Measurements from ENCODE around the gene UNC80. TPM values are rescaled to one million over a fixed set of nuclear protein-coding genes. Genes with fewer than 3 reads are reported as not detected.

UNC80 gene
- total RNA-seq, 1 experiment from 2014 or later: 0.11 TPM

DNA sequence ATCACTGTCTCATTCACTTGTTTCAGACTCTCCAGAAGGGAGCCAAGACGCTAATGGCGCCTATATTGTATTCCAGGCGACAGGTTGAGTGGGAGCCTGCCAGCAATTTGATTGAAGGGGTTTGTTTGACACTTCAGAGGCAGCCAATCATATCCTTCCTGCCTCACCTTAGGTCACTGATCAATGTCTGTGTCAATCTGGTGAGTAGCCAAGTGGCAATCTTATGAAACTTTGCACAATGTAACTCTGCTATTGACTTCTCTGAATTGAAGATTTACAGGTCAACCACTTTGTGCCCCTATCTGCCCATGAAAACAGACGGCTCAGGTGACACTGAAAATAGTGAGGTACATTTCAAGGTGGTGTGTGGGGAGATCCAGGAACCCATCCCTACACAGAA lies 198.1 kb downstream of the UNC80 start:
- Histone ChIP-seq H3K27ac (ENCODE audit: low read length) (no peak overlapping the region), H3K36me3 (ENCODE audit: insufficient read depth, low read length) (no peaks in the 10 kb centered on the region), H2AFZ (ENCODE audit: low read length) (no peak overlapping the region), H3K9ac (ENCODE audit: low read length) (no peak overlapping the region), H3K4me3 (ENCODE audit: low read length) (no peak overlapping the region), H3K9me2 (replicated peaks; ENCODE audit: insufficient read depth, low read length) (no peaks in the 10 kb centered on the region), H3K4me1 (ENCODE audit: low read length) (no peaks in the 10 kb centered on the region), H4K20me1 (ENCODE audit: insufficient read depth, low read depth, low read length) (no peaks in the 10 kb centered on the region), H3K27me3 (ENCODE audit: low read length) (no peaks in the 10 kb centered on the region), H3K4me2 (ENCODE audit: low read depth, low read length, poor library complexity, severe bottlenecking) (no peak overlapping the region), H3K9me3 (ENCODE audit: low read length) (no peaks in the 10 kb centered on the region), H3K79me2 (ENCODE audit: low read length) (no peaks in the 10 kb centered on the region)
- DNase-seq: no peak

DNA sequence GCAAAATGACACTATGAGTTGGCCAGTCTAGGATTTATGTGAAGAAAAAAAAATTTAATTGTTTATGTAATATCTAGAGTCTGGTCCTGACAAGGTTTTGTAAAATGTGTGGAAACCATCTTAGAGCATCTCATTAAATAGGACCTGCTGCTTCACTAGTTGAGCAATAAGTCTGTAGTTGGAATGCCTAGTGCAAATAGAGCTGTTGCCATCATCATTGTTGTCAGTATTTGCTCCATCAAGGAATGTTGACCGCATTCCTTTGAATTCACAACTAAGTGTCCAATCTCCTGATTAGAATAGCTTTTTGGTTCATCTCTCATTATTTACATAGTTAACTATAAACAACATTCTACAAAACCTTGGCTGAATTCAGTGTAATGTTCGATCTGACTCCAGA lies 198.6 kb downstream of the UNC80 start:
- Histone ChIP-seq H3K79me2 (ENCODE audit: low read length) (no peaks in the 10 kb centered on the region), H2AFZ (ENCODE audit: low read length) (no peak overlapping the region), H3K4me3 (ENCODE audit: low read length) (no peak overlapping the region), H3K27ac (ENCODE audit: low read length) (no peak overlapping the region), H3K27me3 (ENCODE audit: low read length) (no peaks in the 10 kb centered on the region), H4K20me1 (ENCODE audit: insufficient read depth, low read depth, low read length) (no peaks in the 10 kb centered on the region), H3K9me2 (replicated peaks; ENCODE audit: insufficient read depth, low read length) (no peaks in the 10 kb centered on the region), H3K4me2 (ENCODE audit: low read depth, low read length, poor library complexity, severe bottlenecking) (no peak overlapping the region), H3K9ac (ENCODE audit: low read length) (no peak overlapping the region), H3K9me3 (ENCODE audit: low read length) (no peaks in the 10 kb centered on the region), H3K4me1 (ENCODE audit: low read length) (no peaks in the 10 kb centered on the region), H3K36me3 (ENCODE audit: insufficient read depth, low read length) (no peaks in the 10 kb centered on the region)
- no peak for DNase-seq

DNA sequence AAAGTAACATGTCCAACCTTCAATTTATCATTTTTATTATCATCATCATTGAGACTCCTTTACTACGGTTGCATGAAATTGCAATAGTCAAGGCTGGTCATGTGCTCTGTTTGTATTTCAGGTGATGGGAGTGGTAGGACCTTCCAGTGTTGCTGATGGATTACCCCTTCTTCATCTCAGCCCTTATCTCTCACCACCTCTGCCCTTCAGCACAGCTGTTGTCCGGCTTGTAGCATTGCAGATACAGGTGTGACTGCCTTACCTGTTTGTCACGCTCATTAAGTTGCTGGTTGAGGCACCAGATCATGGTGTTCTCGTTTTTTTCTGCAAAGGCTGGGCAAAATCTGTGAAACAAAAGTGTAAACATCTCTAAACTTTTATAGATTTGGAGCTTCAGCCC lies 199.1 kb downstream of the UNC80 start:
- Histone ChIP-seq H4K20me1 (ENCODE audit: insufficient read depth, low read depth, low read length) (no peaks in the 10 kb centered on the region), H3K4me2 (ENCODE audit: low read depth, low read length, poor library complexity, severe bottlenecking) (no peak overlapping the region), H3K4me1 (ENCODE audit: low read length) (no peaks in the 10 kb centered on the region), H3K36me3 (ENCODE audit: insufficient read depth, low read length) (no peaks in the 10 kb centered on the region), H3K4me3 (ENCODE audit: low read length) (no peak overlapping the region), H3K27ac (ENCODE audit: low read length) (no peak overlapping the region), H3K79me2 (ENCODE audit: low read length) (no peaks in the 10 kb centered on the region), H3K27me3 (ENCODE audit: low read length) (no peaks in the 10 kb centered on the region), H2AFZ (ENCODE audit: low read length) (no peak overlapping the region), H3K9ac (ENCODE audit: low read length) (no peak overlapping the region), H3K9me2 (replicated peaks; ENCODE audit: insufficient read depth, low read length) (no peaks in the 10 kb centered on the region), H3K9me3 (ENCODE audit: low read length) (no peaks in the 10 kb centered on the region)
- no peak for DNase-seq

DNA sequence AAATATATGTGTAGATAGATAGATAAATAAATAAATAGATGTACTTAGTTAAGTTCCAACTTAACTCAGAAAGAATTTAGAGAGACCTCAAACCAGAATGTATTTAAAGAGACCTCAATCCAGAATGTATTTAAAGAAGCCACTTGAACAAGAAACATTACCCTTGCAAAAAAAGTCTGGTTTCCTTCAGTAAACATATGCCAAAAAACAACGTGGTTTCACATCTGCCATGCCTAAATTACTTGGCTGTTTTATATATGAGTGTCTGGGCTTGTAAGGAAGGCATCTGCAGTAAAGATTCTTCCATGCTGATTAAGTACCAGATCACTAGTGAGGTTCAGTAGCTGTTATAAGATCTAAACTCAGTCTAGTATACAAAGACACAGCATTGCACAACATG lies 201.7 kb downstream of the UNC80 start:
- H3K27me3 ChIP-seq (ENCODE audit: low read length): no peaks in the 10 kb centered on the region
- no peaks in the 10 kb centered on the region for H3K9me3 ChIP-seq (ENCODE audit: low read length)
- H3K4me2 ChIP-seq (ENCODE audit: low read depth, low read length, poor library complexity, severe bottlenecking): no peak overlapping the region
- no peaks in the 10 kb centered on the region for H4K20me1 ChIP-seq (ENCODE audit: insufficient read depth, low read depth, low read length)
- H3K4me1 ChIP-seq (ENCODE audit: low read length): no peaks in the 10 kb centered on the region
- no peak for DNase-seq
- H2AFZ ChIP-seq (ENCODE audit: low read length): no peak overlapping the region
- H3K79me2 ChIP-seq (ENCODE audit: low read length): no peaks in the 10 kb centered on the region
- no peak overlapping the region for H3K9ac ChIP-seq (ENCODE audit: low read length)
- H3K9me2 ChIP-seq (replicated peaks; ENCODE audit: insufficient read depth, low read length): no peaks in the 10 kb centered on the region
- H3K4me3 ChIP-seq (ENCODE audit: low read length): no peak overlapping the region
- no peaks in the 10 kb centered on the region for H3K36me3 ChIP-seq (ENCODE audit: insufficient read depth, low read length)
- H3K27ac ChIP-seq (ENCODE audit: low read length): no peak overlapping the region

DNA sequence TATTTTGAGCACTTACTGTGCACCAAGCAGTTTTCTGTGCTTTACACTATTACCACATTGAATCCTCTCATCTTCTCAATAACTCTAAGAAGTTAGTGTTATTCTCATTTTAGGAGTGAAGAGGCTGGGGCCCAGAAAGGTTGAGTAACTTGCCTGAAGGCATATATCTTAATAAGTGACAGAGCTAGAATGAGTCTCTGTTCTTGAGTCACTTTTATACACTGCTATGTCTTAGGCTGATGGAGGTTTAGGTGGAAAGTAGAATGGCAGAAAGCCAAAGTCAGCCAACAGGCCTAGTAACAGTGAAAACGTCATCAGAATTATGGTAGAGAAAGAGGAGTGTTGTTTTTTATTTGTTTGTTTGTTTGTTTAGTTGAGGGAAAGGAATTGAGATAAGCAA lies 202.9 kb downstream of the UNC80 start:
- no peaks in the 10 kb centered on the region for H3K9me3 ChIP-seq (ENCODE audit: low read length)
- no peaks in the 10 kb centered on the region for H3K79me2 ChIP-seq (ENCODE audit: low read length)
- H3K36me3 ChIP-seq (ENCODE audit: insufficient read depth, low read length): no peaks in the 10 kb centered on the region
- no peak overlapping the region for H3K4me2 ChIP-seq (ENCODE audit: low read depth, low read length, poor library complexity, severe bottlenecking)
- no peaks in the 10 kb centered on the region for H3K9me2 ChIP-seq (replicated peaks; ENCODE audit: insufficient read depth, low read length)
- no peak overlapping the region for H3K27ac ChIP-seq (ENCODE audit: low read length)
- no peak overlapping the region for H2AFZ ChIP-seq (ENCODE audit: low read length)
- no peaks in the 10 kb centered on the region for H3K27me3 ChIP-seq (ENCODE audit: low read length)
- H3K4me3 ChIP-seq (ENCODE audit: low read length): no peak overlapping the region
- H3K9ac ChIP-seq (ENCODE audit: low read length): no peak overlapping the region
- no peaks in the 10 kb centered on the region for H4K20me1 ChIP-seq (ENCODE audit: insufficient read depth, low read depth, low read length)
- H3K4me1 ChIP-seq (ENCODE audit: low read length): no peaks in the 10 kb centered on the region
- DNase-seq: no peak

DNA sequence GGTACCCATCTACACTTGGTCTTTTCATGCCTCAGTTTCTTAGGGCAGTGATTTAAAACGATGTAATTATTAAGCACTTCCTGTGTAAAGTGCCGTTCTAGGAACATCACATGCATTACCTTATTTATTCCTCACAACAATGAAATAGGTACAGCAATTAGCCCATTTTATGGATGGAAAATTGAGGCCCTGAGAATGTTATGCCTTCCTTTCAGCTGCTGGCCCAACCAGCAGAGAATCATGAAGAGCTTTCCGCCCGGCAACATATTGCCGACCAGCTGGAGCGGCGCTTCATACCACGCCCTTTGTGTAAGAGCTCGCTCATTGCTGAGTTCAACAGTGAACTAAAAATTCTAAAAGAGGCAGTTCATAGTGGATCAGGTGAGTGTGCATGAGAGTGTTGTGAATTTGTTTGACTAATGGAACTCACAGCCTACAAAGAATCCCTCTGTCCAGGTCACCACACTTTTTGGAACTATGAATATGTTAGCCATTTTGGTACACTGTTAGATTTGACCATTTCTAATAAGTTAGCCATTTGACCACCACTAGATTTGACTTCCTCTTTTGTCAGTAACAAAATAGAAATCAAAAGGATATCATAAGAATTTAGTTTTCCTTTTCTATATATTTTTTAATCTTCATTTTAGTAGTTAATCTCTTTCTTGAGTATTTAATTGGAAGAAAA lies 205.2 kb downstream of the UNC80 start:
- H3K9ac ChIP-seq (ENCODE audit: low read length): no peak overlapping the region
- no peaks in the 10 kb centered on the region for H3K4me1 ChIP-seq (ENCODE audit: low read length)
- H3K27ac ChIP-seq (ENCODE audit: low read length): no peak overlapping the region
- no peak overlapping the region for H2AFZ ChIP-seq (ENCODE audit: low read length)
- H4K20me1 ChIP-seq (ENCODE audit: insufficient read depth, low read depth, low read length): no peaks in the 10 kb centered on the region
- no peaks in the 10 kb centered on the region for H3K9me2 ChIP-seq (replicated peaks; ENCODE audit: insufficient read depth, low read length)
- H3K9me3 ChIP-seq (ENCODE audit: low read length): no peaks in the 10 kb centered on the region
- H3K4me3 ChIP-seq (ENCODE audit: low read length): no peak overlapping the region
- no peaks in the 10 kb centered on the region for H3K36me3 ChIP-seq (ENCODE audit: insufficient read depth, low read length)
- no peaks in the 10 kb centered on the region for H3K79me2 ChIP-seq (ENCODE audit: low read length)
- no peaks in the 10 kb centered on the region for H3K27me3 ChIP-seq (ENCODE audit: low read length)
- no peak overlapping the region for H3K4me2 ChIP-seq (ENCODE audit: low read depth, low read length, poor library complexity, severe bottlenecking)
- DNase-seq: no peak

DNA sequence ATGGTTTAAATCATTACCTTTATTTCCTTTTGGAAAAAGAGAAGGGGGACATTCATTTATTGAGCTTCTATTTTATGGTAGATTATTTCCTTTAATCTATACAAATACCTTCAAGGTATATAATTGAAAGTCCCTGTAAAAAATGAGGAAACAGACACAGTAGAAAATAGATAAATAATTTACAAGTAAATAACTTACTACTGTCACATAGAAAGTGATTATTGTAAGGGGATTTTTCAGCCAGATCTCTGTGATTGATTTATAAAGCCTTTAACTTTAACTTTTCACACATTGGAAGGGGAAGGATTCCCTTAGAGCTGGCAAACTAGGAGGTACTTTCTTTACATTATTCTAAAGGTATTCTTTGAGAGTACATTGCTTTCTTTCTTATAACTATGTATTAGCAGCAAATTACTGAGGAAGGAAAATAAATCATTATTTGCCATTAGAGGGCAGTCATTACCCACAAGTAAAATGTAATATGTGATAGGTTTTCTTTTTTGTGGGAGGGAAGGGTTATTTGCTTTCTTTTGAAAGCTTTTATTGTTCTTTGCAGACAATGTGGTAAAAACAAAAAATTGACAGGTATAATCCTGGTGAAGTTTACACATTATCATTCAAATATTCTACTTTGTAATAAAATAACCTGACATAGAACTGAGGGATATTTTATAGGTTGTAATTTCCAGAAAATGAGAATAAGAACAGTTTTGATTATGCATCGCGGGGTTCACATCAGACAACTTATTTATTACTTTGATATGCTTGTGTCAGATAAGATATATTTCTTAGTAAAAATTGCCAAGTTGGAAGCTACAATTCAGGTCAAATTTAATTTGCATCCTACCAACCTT lies 206.0 kb downstream of the UNC80 start:
- Histone ChIP-seq H3K79me2 (ENCODE audit: low read length) (no peaks in the 10 kb centered on the region), H3K27ac (ENCODE audit: low read length) (no peak overlapping the region), H3K27me3 (ENCODE audit: low read length) (no peaks in the 10 kb centered on the region), H3K4me3 (ENCODE audit: low read length) (no peak overlapping the region), H2AFZ (ENCODE audit: low read length) (no peak overlapping the region), H4K20me1 (ENCODE audit: insufficient read depth, low read depth, low read length) (no peaks in the 10 kb centered on the region), H3K4me1 (ENCODE audit: low read length) (no peaks in the 10 kb centered on the region), H3K9me3 (ENCODE audit: low read length) (no peaks in the 10 kb centered on the region), H3K4me2 (ENCODE audit: low read depth, low read length, poor library complexity, severe bottlenecking) (no peak overlapping the region), H3K9me2 (replicated peaks; ENCODE audit: insufficient read depth, low read length) (no peaks in the 10 kb centered on the region), H3K36me3 (ENCODE audit: insufficient read depth, low read length) (no peaks in the 10 kb centered on the region), H3K9ac (ENCODE audit: low read length) (no peak overlapping the region)
- DNase-seq: peak; percentile 80

DNA sequence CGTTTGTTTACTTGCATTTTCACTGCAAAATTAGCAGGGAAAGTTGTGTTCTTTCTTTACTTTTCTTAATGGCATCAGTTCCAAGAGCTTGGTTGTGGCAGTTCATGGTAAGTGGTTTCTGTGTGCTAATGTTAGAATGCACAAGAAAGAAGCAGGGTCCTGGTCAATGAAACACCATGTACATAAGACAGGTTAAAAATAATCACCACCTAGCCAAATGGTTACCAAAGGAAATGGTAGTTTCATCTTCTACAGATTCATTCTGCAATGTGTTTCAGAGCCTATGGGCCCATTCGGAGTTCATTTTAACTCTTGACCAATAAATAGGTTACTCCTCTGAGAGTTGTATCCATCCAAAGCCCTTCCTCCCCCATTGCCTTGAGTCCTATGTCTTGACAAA lies 212.7 kb downstream of the UNC80 start:
- no peaks in the 10 kb centered on the region for H3K9me2 ChIP-seq (replicated peaks; ENCODE audit: insufficient read depth, low read length)
- no peaks in the 10 kb centered on the region for H3K36me3 ChIP-seq (ENCODE audit: insufficient read depth, low read length)
- peaks cover 12% of the 10 kb centered on the region for H3K4me1 ChIP-seq (ENCODE audit: low read length)
- H4K20me1 ChIP-seq (ENCODE audit: insufficient read depth, low read depth, low read length): no peaks in the 10 kb centered on the region
- H3K27me3 ChIP-seq (ENCODE audit: low read length): no peaks in the 10 kb centered on the region
- no peak overlapping the region for H3K27ac ChIP-seq (ENCODE audit: low read length)
- DNase-seq: no peak
- no peak overlapping the region for H3K4me3 ChIP-seq (ENCODE audit: low read length)
- H2AFZ ChIP-seq (ENCODE audit: low read length): no peak overlapping the region
- H3K79me2 ChIP-seq (ENCODE audit: low read length): no peaks in the 10 kb centered on the region
- no peaks in the 10 kb centered on the region for H3K9me3 ChIP-seq (ENCODE audit: low read length)
- H3K4me2 ChIP-seq (ENCODE audit: low read depth, low read length, poor library complexity, severe bottlenecking): no peak overlapping the region
- no peak overlapping the region for H3K9ac ChIP-seq (ENCODE audit: low read length)

Data from Karpas-422 (cell line).